22Rv1 (cell line): ENCODE measurements around the gene FAM240B.

Experiments
- CTCF ChIP-seq: fragments of 450-650 bp; IDR thresholded peaks from 2 replicates; pipeline ENCODE4 v1.5.1; 2017; ENCODE audit warnings: mild to moderate bottlenecking
- ZFX ChIP-seq: fragments of 450-650 bp; IDR thresholded peaks from 2 replicates; pipeline ENCODE4 v1.6.1; 2017; ENCODE audit warnings: antibody characterized with exemption, borderline replicate concordance

GRCh38 chr9:38685535-38685934 lies 34.4 kb downstream of the FAM240B start:
- no peak for TF ChIP-seq CTCF
- no peak for TF ChIP-seq ZFX
